Suppressor macrophage treated with lipopolysaccharide for 4 hours (primary cell): ENCODE measurements around the gene LIG3.
"Not testable (repeated sequence)": the region's sequence is repeated elsewhere in the genome, so short reads cannot be mapped to it uniquely, and the experiment has no call there.

Experiments
- DNase-seq: peaks from one replicate; pipeline ENCODE4 v3.0.0-alpha.2; 2020

The LIG3 gene

DNA sequence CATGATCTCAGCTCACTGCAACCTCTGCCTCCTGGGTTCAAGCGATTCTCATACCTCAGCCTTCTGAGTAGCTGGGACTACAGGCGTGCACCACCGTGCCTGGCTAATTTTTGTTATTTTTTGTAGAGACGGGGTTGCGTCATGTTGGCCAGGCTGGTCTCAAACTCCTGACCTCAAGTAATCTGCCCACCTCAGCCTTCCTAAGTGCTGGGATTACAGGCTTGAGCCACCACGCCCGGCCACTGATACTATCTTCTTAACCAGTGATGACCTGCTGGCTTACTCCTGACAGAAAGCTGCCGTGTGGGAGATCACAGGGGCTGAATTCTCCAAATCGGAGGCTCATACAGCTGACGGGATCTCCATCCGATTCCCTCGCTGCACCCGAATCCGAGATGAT lies 20.7 kb downstream of the LIG3 start:
- not testable (repeated sequence) for DNase-seq

DNA sequence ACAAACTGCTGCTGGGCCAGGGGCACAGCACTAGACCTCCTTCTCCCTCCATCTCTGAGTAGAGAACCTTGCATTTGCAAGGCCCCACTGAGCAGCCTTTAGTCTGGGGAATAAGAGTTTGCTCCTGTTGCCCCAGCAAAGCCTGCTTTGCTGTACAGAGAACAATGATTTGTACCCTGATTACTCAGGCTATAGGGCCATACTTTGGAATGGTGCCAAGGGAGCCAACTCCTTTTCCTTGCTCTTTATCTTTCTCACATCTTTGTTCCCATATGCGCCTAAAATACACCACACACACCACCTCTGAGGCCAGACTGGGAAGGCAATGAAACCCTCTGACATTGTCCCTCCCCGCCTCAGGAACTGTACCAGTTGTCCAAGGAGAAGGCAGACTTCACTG lies 21.2 kb downstream of the LIG3 start:
- DNase-seq = no peak

DNA sequence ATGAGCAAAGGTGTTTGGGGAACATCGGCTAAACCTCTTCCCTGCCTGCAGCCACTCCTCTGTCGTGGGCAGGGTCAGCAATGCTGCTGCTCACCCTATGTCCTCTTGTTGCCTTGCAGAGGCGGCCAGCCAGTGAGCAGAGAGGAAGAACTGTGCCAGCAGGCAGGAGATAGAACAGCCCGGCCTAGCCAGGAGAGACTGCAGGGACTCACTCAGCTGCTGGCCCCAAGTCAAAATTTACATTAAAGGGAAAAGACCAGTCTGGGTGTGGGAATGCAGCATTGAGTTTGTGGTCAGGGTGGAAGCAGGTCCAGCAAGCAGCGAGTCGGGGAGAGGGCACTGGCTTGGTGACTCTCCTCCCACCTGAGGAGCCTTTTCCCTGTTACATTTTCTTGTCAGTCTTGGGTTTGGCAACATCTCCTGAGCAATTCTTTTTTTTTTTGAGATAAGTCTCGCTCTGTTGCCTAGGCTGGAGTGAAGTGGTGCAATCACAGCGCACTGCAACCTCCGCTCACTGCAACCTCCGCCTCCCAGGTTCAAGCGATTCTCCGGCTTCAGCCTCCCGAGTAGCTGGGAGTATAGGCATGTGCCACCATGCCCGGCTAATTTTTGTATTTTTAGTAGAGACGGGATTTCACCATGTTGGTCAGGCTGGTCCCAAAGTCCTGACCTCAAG lies 22.7 kb downstream of the LIG3 start:
- no peak for DNase-seq

DNA sequence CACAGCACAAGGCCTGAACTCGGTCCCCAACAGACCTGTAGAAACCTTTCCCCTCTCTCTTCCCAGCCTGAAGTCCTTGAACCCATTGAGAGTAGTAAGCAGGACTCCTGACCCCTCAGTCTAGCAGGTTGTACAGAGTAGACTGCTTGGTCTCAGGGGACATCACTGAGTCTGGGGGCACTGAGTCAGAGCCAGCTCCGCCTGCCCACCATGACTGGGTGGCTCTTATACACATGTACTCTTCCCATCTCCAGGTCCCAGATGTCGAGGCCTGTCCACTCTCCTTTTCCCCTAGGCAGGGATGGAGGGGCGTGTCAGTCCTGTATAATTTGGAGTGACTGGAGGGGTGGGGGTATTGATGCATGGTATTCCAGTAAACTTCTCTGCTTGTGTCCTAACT lies 23.5 kb downstream of the LIG3 start:
- DNase-seq = no peak

DNA sequence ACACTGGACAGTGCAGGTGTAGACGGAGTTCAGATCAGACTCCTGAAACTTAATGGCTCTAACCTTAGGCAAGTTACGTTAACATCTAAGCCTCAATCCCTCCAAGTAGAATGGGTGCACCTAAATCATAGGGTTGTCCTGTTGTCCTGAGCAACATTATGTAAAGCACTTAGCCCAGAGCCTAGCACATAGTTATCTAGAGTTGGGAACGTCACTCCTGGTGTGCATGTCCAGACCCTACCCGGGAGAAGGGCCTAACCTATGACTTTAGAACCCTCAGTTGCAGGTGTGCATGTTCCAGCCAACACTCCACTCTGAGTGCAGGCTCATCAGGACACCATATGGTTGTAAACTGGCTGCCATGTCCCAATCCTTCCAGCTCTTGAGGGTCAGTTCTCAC lies 26.0 kb downstream of the LIG3 start:
- DNase-seq = no peak

DNA sequence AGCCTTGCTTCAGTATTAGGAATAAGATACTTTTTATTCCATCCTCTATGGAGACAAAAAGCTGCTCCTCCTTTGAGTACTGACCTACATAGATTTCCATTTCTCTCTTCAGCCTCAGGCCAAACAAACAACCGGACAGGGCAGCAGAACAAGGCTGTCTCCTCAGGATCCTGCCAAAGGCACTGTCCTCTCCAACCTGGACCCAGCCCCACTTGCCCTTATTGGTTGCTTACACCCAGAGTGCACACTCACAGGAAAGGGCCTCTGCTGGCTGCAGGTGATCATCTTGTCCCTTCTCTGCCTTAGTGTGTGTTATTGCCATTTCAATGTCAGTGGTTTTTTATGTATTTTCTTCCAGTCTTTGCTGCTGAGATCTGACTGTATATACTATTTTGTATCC lies 26.6 kb downstream of the LIG3 start:
- no peak for DNase-seq

DNA sequence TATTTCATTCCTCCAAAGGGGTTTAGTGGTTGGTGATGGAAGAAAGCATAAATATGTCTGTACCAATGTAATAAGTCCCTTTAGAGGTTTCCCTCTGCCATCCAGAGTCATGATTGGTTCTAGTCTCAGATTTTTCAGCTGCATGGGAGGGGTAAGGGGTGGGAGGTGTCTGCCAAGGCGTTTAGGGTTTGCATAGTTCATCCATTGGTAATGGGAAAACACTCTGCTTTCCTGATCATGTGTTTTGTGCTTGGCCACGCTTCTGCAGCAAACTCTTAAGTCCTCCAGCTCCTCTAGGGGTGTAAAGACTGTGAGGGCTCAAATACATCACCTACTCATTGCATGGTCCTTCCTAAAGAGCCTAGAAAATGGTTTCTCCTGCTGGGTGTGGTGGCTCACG lies 29.8 kb downstream of the LIG3 start:
- no peak for DNase-seq

DNA sequence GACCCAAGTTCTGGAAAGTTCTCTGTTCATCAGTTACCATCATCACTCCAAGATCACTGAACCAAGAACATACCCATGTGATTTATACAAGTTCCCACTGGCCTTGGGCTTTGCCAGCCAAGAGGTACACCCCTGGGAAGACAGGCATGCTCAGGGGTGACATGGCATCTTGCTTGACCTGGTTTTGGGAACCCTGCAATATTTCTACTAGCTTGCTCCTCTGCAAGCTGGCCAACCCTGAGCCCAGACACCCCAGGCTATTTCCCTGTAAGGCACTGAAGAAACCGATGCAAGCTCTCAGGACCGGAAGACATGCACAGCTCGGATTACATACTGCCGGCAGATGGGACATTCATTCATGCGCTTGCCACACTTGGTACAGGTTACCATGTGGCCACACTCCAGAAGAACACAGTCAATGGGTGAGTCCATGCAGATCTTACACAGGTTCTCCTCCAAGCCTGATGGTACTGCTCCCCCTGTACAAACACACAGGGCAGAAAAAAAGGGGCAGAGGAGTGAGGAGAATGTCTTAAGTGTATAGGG lies 31.4 kb downstream of the LIG3 start:
- DNase-seq = no peak

DNA sequence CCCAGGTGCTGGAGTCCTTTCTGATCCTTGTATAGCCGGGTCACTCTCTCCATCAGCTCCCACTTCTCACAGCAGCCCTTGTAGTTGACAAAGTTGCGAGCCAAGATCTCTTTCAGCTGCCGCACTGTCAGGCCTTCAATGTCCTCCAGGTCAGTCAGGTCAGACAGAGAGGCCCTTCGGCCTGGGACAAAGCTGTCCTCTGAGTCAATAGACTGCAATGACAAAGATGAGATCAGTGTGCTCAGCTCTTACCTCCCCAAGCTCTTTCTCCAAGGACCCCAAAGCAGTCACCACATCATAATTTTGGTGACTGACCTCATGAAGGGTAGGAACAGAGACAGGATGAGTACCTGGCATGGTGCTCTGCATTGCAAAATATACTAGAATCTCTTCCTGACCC lies 36.1 kb downstream of the LIG3 start:
- DNase-seq = no peak

DNA sequence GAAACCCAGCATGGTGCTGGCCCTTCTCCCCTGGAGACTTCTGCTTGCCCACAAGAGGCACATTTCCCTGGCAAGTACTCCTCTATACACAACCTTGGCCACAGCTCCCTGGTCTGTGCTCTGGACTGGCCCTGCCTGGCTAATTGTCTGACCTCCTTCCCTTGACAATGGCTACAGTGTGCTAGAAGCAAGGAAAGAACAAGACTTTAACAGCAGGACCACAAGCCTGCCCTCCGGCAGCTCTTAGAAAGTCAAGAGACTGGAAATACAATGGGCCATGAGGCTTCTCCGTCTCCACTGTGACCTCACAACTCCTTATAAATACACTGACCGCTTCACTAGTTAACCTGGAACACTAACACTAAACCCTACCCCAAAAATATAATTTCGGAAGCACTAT lies 36.7 kb downstream of the LIG3 start:
- no peak for DNase-seq

DNA sequence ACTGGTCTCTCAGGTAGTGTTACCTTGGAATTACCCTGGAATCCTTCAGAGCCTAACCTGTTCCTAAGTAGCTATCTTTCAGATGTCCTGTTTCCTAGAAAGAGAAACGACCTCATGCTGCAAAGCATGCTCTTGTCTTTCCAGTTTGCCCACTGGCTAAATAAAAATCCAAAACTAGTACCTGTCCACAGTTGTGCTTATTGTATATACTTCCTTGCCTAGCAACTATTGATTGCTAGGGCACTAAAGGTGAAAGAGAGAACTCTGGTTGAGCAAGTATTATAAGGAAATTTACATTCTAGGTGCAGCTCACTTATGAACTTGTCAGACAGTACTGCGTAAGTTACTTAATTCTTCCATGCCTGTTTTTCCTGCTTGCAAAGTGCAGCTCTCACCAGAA lies 38.5 kb downstream of the LIG3 start:
- no peak for DNase-seq

DNA sequence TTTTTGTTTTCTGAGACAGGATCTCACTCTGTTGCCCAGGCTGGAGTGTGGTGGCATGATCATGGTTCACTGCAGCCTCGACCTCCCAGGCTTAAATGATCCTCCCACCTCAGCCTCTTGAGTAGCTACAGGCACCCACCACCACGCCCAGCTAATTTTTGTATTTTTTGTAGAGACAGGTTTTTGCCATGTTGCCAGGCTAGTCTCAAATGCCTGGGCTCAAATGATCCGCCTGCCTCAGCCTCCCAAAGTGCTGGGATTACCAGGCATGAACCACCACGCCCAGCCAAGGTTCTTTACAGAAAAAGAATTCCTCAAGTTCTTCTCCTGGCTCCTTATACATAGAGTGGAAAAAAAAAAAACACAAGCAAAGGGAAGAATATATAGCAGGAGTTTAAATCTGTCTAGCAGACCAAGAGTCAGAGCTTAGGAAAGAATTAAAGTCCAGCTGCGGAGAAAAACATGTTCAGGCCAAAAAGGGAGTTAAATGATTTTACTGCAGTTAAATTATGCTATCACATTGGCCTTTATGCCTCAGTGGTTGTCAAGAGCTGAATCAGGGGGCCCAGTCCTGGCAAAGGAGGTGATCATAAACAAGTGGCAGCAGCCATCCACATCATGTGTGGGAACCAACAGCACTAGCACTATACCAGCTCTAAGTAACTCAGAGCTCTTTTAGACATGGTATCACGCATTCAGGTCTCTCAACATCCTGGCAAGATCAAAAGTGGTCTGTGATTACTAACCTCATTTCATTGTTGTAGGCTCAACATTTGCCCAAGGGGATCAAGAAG lies 39.3 kb downstream of the LIG3 start:
- DNase-seq = no peak

DNA sequence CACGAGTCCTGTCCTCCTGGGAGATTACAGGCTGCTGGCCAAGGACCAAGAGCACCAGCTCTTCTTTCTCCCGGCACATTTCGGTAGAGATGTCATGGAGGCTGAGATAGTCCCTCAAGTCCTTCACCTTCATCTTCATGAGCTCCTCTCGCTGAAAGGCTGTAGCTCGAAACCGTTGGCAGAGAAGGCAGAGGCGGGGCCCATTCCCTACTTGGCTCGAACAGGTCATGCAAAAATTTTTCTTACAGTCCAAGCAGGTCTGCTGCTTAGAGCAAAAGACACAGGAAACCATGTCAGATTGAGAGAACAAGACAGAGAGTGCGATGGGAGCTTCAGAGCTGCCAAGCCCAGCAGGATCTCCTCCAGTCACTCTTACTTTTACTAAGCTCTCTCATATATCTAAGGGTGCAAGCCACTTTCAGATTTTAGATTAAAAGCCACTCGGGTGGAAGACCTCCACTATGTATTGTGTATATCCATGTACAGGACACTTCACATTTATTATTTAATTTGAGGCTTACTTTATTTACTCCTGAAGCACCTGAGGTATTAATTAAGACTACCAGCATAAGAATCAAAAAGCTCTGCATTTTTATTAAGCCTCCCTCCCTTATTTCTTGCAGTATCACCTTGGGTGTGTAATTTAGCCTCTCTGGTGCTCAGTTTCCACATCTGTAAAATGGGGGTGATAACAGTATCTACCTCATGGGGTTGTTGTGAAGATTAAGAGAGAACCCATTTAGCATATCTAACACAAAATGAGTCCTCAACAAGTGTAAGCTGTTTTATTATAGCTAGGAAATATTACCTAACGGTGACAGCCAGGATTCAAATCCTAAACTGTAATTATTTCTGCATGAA lies 41.4 kb downstream of the LIG3 start:
- no peak for DNase-seq

DNA sequence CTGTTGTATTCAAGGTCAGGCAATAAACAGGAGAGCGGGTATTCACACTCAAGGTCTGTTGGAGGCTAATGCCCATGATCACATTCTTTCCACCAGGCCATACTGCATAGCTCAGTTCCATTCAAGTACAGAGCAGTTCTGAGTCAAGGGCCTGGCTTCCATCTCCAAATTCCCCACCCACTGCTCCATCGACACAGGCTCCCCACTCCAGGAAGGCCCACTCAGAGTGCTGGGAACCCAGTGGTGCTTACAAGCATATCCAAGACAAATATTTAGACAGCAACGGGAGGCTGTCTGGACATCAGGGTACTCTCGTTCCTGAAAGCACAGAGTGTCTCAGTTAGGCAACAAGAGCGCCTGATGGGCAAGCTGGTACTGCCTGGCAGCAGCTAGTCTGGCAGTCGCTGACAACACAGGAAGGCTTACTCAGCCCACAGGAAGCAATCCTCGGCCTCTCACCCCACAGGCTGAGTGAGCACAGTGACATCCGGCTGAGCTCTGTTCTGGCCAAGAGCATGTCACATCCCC lies 42.3 kb downstream of the LIG3 start:
- peak; percentile 86 for DNase-seq

DNA sequence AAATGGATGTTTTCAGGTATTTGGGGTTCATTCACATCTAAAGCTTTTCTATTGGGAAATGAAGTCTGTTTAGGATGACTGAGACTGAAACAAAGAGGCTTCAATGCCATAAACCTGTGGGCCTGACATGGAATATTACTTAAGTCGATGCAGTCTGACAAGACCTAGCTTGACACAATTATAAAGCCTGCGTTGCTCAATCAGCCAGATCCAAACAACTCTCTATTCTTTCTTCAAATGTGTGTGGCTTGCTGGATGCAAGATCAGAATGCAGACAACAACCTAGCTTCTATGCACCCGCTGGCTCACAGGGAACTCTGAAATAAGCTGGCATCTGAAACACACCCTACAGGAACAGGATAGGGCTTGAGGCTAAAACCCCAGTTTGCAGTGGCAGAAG lies 43.2 kb downstream of the LIG3 start:
- DNase-seq = no peak

DNA sequence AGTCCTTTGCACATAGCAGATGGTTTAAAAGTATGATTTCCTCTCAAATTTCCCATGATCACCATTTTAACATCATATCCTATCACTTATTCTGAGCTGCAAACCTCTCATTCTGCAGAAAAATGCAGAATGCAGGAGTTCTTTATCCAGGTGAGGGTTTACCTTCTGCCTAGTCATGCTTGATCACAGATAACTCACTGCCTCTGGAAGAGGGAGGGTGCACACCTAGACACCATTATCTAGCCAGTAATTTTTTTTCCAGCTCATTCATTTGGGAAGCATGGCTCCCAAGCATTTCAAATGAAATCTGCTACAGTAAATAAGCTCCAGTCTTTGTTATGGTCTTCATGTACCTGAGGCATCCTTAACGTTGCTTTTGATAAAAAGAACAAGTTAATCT lies 45.2 kb downstream of the LIG3 start:
- no peak for DNase-seq

DNA sequence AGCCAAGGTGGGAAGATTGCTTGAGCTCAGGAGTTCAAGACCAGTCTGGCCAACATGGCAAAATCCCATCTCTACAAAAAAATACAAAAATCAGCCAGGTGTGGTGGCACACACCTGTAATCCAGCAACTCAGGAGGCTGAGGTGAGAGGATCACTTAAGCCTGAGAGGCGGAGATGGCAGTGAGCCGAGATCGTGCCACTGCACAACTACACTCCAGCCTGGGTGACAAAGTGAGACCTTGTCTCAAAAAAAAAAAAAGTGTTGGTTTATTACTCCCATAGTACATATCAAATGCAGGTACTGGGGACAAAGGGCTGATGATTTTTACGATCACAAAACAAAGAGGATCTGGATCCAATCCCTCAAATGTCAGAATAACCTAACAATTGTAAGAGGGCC lies 47.8 kb downstream of the LIG3 start:
- not testable (repeated sequence) for DNase-seq

DNA sequence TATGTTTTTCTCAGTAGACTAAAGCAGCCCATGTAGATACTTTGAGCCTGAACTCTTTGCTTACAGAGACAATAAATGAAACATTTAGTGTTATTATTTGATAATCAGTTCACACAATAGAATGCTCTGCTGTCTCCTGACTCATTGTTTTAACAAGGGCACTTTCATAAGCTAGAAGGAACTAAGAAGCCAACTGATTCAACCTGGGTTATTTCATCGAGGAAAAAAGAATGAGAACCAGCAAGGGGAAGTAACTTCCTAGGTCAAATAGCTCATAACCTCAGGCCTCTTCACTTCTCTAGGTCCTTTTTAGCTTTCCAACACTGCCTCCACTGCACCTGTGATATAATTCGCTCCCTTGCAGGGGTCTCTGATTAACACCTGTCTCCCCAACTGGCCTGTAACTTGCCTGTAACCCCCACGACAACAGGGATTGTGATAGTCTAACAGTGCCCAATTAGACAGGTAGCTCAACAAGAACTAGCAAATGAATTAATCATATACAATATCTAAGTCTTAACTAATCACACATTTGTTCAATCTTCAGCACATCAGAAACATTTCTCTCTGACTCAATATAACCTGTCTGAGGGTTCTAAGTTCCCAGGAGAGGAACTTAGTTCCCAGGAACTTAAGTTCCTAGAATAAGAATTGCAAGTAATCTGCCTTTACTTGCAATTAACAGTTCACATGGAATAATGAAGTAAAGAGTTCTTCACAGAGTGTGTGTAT lies 48.4 kb downstream of the LIG3 start:
- DNase-seq = peak; percentile 62

DNA sequence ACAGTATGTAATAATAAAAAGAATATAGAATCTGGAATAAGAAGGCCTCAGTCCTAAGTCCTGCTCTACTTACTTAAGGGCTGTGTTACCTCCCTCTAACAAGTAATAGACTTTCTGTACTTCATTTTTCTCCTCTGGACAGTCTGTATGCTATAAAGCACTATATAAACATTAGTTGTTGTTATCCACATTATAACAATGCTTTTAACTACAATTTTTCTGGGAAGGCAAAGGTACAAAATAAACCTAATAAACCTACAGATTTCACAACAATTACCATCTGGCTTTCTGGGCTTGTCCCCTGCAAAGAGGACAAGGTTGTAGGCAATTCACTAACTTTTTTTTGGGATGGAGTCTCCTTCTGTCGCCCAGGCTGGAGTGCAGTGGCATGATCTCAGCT lies 50.5 kb downstream of the LIG3 start:
- DNase-seq = no peak

DNA sequence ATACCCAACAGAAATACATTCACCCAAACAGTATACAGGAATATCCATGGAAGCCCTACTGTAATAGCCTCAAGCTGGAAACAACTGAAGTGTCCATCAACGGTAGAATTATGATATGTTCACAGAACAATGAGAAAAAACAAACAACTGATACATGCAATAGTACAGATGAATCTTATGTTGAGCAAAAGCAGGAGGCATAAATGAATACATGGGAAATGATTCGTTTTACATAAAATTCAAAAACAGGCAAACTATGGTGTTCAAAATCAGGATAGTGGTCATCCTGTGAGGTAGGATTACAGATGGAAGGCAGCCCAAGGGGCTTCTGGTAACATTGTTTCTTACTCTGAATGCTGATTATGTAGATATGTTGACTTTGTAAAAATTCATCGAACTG lies 58.1 kb downstream of the LIG3 start:
- no peak for DNase-seq

DNA sequence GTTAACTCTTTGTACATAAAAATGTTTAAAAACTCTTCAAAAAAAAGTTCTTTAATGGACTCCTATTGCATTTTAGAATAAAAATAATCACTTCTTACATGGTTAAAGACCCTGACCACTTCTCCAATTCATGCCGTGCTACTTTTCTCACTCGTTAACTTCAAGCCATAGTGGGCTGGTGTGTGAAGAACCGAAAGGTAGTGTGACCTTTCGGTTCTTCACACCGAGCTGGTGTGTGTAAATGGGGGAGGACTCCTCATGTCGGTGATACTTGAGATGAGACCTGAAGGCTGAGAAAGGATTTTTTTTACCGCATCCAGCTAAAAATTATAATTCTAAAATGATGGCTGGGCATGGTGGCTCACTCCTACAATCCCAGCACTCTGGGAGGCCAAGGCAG lies 61.1 kb downstream of the LIG3 start:
- no peak for DNase-seq

DNA sequence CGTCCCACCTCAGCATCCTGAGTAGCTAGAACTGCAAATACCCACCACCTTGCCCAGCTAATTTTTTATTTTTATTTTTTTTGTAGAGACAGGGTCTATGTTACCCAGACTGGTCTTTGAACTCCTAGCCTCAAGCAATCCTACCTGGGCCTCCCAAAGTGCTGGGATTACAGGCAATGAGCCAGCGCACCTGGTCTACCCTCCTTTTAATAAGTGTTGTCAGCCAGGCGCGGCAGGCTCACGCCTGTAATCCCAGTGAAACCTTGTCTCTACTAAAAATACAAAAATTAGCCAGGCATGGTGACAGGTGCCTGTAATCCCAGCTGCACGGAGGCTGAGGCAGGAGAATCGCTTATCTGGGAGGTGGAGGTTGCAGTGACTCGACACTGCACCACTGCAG lies 63.9 kb downstream of the LIG3 start:
- DNase-seq = no peak
